Osteoblast (primary cell): ENCODE measurements around the gene HNF1A. TPM values are rescaled to one million over a fixed set of nuclear protein-coding genes. Genes with fewer than 3 reads are reported as not detected.
"Not testable (repeated sequence)": the region's sequence is repeated elsewhere in the genome, so short reads cannot be mapped to it uniquely, and the experiment has no call there.

Experiments used
- DNase-seq: peaks from one replicate; pipeline ENCODE4 v3.0.0; 2011; ENCODE audit warnings: low spot score, mixed read lengths; ENCODE audit not compliant: insufficient read length; ENCODE audit errors: missing footprints
- H2AFZ ChIP-seq: 2 replicates; pipeline ENCODE4 v1.6.0; 2011; ENCODE audit warnings: mild to moderate bottlenecking, low read length
- H3K27ac ChIP-seq: 2 replicates; pipeline ENCODE4 v1.5.1; 2011; ENCODE audit warnings: mild to moderate bottlenecking, low read depth, low read length, moderate library complexity
- H3K27me3 ChIP-seq: 2 replicates; pipeline ENCODE4 v1.6.0; 2012; ENCODE audit warnings: mild to moderate bottlenecking, control low read depth, inconsistent platforms, low read length, moderate library complexity; ENCODE audit not compliant: insufficient read depth
- H3K36me3 ChIP-seq: 2 replicates; pipeline ENCODE4 v1.5.1; 2011; ENCODE audit warnings: mild to moderate bottlenecking, low read length, control low read depth, moderate library complexity; ENCODE audit not compliant: insufficient read depth
- H3K4me1 ChIP-seq: 2 replicates; pipeline ENCODE4 v1.5.1; 2011; ENCODE audit warnings: mild to moderate bottlenecking, low read length, control low read depth, moderate library complexity; ENCODE audit not compliant: insufficient read depth
- H3K4me2 ChIP-seq: 2 replicates; pipeline ENCODE4 v1.6.0; 2011; ENCODE audit warnings: mild to moderate bottlenecking, low read length; ENCODE audit not compliant: insufficient read depth
- H3K4me3 ChIP-seq: fragments of 200-600 bp; sonication (generic); 3 replicates; pipeline ENCODE4 v1.5.1; 2012; ENCODE audit warnings: mild to moderate bottlenecking, low read length, inconsistent platforms; ENCODE audit not compliant: insufficient read depth
- H3K79me2 ChIP-seq: 2 replicates; pipeline ENCODE4 v1.6.0; 2012; ENCODE audit warnings: mild to moderate bottlenecking, low read length, control low read depth, inconsistent platforms; ENCODE audit not compliant: insufficient read depth
- H3K9me3 ChIP-seq: 2 replicates; pipeline ENCODE4 v1.5.1; 2011; ENCODE audit warnings: low read depth, low read length, control low read depth
- H4K20me1 ChIP-seq: 2 replicates; pipeline ENCODE4 v1.6.0; 2012; ENCODE audit warnings: mild to moderate bottlenecking, low read length, control low read depth; ENCODE audit not compliant: insufficient read depth
- CTCF ChIP-seq: IDR thresholded peaks from 2 replicates; pipeline ENCODE4 v1.5.1; 2011; ENCODE audit warnings: mild to moderate bottlenecking, low read depth, low read length, moderate library complexity; ENCODE audit errors: extremely low read depth
- total RNA-seq: library from RNA; depleted of rRNA; stranded (reverse); fragments of >200 nt; gene quantifications from 2 replicates; pipeline ENCODE4 v1.2.3, GENCODE V29; 2012

The HNF1A gene
- total RNA-seq, 1 donor = not detected

GRCh38 chr12:121043067-121043466, 64.7 kb downstream of the HNF1A start:
- H3K9me3 ChIP-seq = no peaks in the 10 kb centered on the region
- TF ChIP-seq CTCF = no peak
- H2AFZ ChIP-seq = no peak overlapping the region
- no peak overlapping the region for H3K4me3 ChIP-seq
- H3K27ac ChIP-seq = no peak overlapping the region
- no peaks in the 10 kb centered on the region for H4K20me1 ChIP-seq
- no peak overlapping the region for H3K4me2 ChIP-seq
- H3K27me3 ChIP-seq = peaks cover 4% of the 10 kb centered on the region
- H3K36me3 ChIP-seq = no peaks in the 10 kb centered on the region
- no peak for DNase-seq
- peaks cover 8% of the 10 kb centered on the region for H3K4me1 ChIP-seq
- no peaks in the 10 kb centered on the region for H3K79me2 ChIP-seq

- not testable (repeated sequence) for H3K4me1 ChIP-seq, H3K27ac ChIP-seq, H3K4me3 ChIP-seq, H3K4me2 ChIP-seq, H3K79me2 ChIP-seq, H3K36me3 ChIP-seq, H4K20me1 ChIP-seq, H3K27me3 ChIP-seq, H3K9me3 ChIP-seq, H2AFZ ChIP-seq, DNase-seq
Observed at GRCh38 chr12:121047400-121047799, 69.1 kb downstream of the HNF1A start.

- H4K20me1 ChIP-seq = no peaks in the 10 kb centered on the region
- H3K9me3 ChIP-seq = no peaks in the 10 kb centered on the region
- no peak for TF ChIP-seq CTCF
- no peaks in the 10 kb centered on the region for H3K79me2 ChIP-seq
- H3K27me3 ChIP-seq = peaks cover 4% of the 10 kb centered on the region
- DNase-seq = no peak
- H3K27ac ChIP-seq = no peak overlapping the region
- H3K4me1 ChIP-seq = no peaks in the 10 kb centered on the region
- no peak overlapping the region for H2AFZ ChIP-seq
- H3K36me3 ChIP-seq = no peaks in the 10 kb centered on the region
- H3K4me2 ChIP-seq = no peak overlapping the region
- no peak overlapping the region for H3K4me3 ChIP-seq
Observed at GRCh38 chr12:121048442-121048841, 70.1 kb downstream of the HNF1A start.

GRCh38 chr12:121050725-121051124, 72.4 kb downstream of the HNF1A start:
- H3K79me2 ChIP-seq = no peaks in the 10 kb centered on the region
- no peak for TF ChIP-seq CTCF
- no peak overlapping the region for H3K4me2 ChIP-seq
- H3K4me1 ChIP-seq = no peaks in the 10 kb centered on the region
- H3K36me3 ChIP-seq = no peaks in the 10 kb centered on the region
- no peak for DNase-seq
- H2AFZ ChIP-seq = no peak overlapping the region
- no peak overlapping the region for H3K4me3 ChIP-seq
- H3K9me3 ChIP-seq = no peaks in the 10 kb centered on the region
- H3K27me3 ChIP-seq = no peaks in the 10 kb centered on the region
- no peaks in the 10 kb centered on the region for H4K20me1 ChIP-seq
- no peak overlapping the region for H3K27ac ChIP-seq

Other genes starting within 250 kb of the HNF1A start
- gene SPPL3, start 74.2 kb upstream of the HNF1A start, total RNA-seq = 10.9 TPM in 2 replicates
- 11.8 and 15.2 TPM in 2 replicates for gene C12orf43, start 37.9 kb downstream of the HNF1A start, total RNA-seq
- 0.72 and 1.2 TPM in 2 replicates for gene OASL, start 60.7 kb downstream of the HNF1A start, total RNA-seq
- 3.8 and 4.0 TPM in 2 replicates for gene P2RX7, start 154.3 kb downstream of the HNF1A start, total RNA-seq
- 22.1 and 23.5 TPM in 2 replicates for gene P2RX4, start 231.6 kb downstream of the HNF1A start, total RNA-seq